Endothelial cell of coronary artery (primary cell): ENCODE measurements around the gene MSH5. TPM values are rescaled to one million over a fixed set of nuclear protein-coding genes. Genes with fewer than 3 reads are reported as not detected.

Source experiments
- total RNA-seq: library from RNA; depleted of rRNA; stranded (reverse); fragments of >200 nt; gene quantifications from 2 replicates; pipeline ENCODE4 v1.2.3, GENCODE V29; 2014

The MSH5 gene
- total RNA-seq, result 3.7 and 4.6 TPM in 2 replicates

GRCh38 chr6:31739639-31740396 is at the start of gene MSH5:
TSS of gene MSH5 (plus strand) at chr6:31740005. CDS start at chr6:31740467, 462 bp downstream.

GRCh38 chr6:31702819-31703716 is 36.7 kb upstream of the MSH5 start, which contains the start of gene ABHD16A:
TSS of gene ABHD16A (minus strand) at chr6:31703324. CDS start at chr6:31703281, 43 bp downstream.

GRCh38 chr6:31706599-31706998 is 33.2 kb upstream of the MSH5 start, which contains the start of gene LY6G6F:
TSS of gene LY6G6F (plus strand) at chr6:31706866. CDS start at chr6:31706907, 41 bp downstream.

GRCh38 chr6:31715022-31715958 is 24.5 kb upstream of the MSH5 start, which contains the start of gene LY6G6D:
TSS of gene LY6G6D (plus strand) at chr6:31715348. CDS start at chr6:31715356, 8 bp downstream.

GRCh38 chr6:31721351-31722020 is 18.3 kb upstream of the MSH5 start, which contains the start of gene LY6G6C:
TSS of gene LY6G6C (minus strand) at chr6:31721746. CDS start at chr6:31721679, 67 bp downstream.

GRCh38 chr6:31723245-31723979 is 16.4 kb upstream of the MSH5 start, which contains the start of gene MPIG6B:
TSS of gene MPIG6B (plus strand) at chr6:31723373. CDS start at chr6:31723384, 11 bp downstream.

GRCh38 chr6:31728767-31729514 is 10.9 kb upstream of the MSH5 start, which contains the start of gene DDAH2:
TSS of gene DDAH2 (minus strand) at chr6:31729299. CDS start at chr6:31729161, 138 bp downstream.

GRCh38 chr6:31736021-31736767 is 3.6 kb upstream of the MSH5 start, which contains the start of gene CLIC1:
TSS of gene CLIC1 (minus strand) at chr6:31736530. CDS start at chr6:31736300, 230 bp downstream.

GRCh38 chr6:31762356-31762755 is 22.6 kb downstream of the MSH5 start, which contains the start of gene SAPCD1:
TSS of gene SAPCD1 (plus strand) at chr6:31762656. CDS start at chr6:31763055, 399 bp downstream.

GRCh38 chr6:31776989-31777666 is 37.3 kb downstream of the MSH5 start, which contains the start of gene VWA7:
TSS of gene VWA7 (minus strand) at chr6:31777328. CDS start at chr6:31776779, 549 bp downstream.

GRCh38 chr6:31795616-31796298 is 56.0 kb downstream of the MSH5 start, which contains the start of gene VARS1:
TSS of gene VARS1 (minus strand) at chr6:31795752. CDS start at chr6:31795217, 535 bp downstream.

GRCh38 chr6:31806470-31807272 is 66.9 kb downstream of the MSH5 start, which contains the start of gene LSM2:
TSS of gene LSM2 (minus strand) at chr6:31806966. CDS start at chr6:31806757, 209 bp downstream.

